DMS153 treated with DMSO at 0.1 percent for 48 hours (cell line): ENCODE data around the gene KRTAP9-3.
"Not testable (repeated sequence)": the region's sequence is repeated elsewhere in the genome, so short reads cannot be mapped to it uniquely, and the experiment has no call there.

Experiments used
- DNase-seq: peaks from one replicate; lab custom pipeline; 2025; ENCODE audit not compliant: unreplicated experiment; lab: John Stamatoyannopoulos, UW

KRTAP9-3 gene, protein sequence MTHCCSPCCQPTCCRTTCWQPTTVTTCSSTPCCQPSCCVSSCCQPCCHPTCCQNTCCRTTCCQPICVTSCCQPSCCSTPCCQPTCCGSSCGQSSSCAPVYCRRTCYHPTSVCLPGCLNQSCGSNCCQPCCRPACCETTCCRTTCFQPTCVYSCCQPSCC

DNA sequence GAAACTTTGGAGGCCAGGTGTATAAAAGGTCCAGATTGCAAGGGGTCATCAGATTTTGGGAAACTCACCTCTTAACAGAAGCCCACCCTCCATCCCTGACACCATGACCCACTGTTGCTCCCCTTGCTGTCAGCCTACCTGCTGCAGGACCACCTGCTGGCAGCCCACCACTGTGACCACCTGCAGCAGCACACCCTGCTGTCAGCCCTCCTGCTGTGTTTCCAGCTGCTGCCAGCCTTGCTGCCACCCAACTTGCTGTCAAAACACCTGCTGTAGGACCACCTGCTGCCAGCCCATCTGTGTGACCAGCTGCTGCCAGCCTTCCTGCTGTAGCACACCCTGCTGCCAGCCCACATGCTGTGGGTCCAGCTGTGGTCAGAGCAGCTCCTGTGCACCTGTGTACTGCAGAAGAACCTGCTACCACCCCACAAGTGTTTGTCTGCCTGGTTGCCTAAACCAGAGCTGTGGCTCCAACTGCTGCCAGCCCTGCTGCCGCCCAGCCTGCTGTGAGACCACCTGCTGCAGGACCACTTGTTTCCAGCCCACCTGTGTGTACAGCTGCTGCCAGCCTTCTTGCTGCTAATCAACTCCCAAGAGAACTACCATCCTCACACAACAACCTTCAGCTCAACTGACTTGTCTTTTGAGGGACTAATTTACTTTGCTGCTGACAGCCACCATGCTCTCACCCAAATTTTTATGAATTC, at the start of gene KRTAP9-3:
Gene KRTAP9-3 (plus strand): TSS at position 51 of the 707 bp plus-strand sequence. CDS start 53 bp downstream, at position 104.
- not testable (repeated sequence) for DNase-seq

DNA sequence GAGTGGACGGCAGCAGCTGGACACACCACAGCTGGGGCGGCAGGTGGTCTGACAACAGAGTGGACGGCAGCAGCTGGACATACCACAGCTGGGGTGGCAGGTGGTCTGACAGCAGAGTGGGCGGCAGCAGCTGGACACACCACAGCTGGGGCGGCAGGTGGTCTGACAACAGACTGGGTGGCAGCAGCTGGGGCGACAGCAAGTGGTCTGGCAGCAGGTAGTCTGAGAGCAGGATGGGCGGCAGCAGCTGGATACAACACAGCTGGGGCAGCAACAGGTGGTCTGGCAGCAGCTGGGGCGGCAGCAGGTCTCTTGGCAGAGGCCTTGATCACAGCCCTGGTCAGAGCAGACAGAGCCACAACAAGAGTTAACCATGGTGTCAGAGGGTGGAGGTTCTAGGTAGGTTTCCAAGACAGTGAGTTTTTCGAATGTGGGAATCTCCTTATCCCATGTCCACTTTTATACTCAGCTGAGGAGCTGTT, 47.7 kb upstream of the KRTAP9-3 start, which contains the start of gene KRTAP4-1:
Gene KRTAP4-1 (minus strand): TSS at position 432 of the 482 bp plus-strand sequence. CDS start 57 bp downstream, at position 375.
- DNase-seq, result no peak

DNA sequence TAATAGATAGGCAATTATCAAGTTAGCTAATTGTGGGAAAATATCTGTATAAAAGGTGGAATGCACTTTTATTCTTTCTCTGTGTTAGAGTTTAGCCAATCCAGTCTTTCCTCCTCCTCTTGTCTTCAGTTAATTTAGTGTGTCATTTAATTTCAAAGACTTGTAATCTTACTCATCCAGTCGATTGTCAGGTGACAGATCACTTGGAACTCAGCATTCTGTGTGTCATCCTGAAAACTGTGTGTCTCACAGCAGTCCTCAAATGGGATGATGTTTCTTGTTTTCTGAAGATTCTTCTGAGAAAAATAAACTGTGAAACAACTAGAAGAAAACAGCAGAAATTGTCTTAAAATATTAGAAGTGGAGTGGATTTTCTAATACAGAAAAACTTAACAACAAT, 47.2 kb upstream of the KRTAP9-3 start:
- DNase-seq, result no peak

DNA sequence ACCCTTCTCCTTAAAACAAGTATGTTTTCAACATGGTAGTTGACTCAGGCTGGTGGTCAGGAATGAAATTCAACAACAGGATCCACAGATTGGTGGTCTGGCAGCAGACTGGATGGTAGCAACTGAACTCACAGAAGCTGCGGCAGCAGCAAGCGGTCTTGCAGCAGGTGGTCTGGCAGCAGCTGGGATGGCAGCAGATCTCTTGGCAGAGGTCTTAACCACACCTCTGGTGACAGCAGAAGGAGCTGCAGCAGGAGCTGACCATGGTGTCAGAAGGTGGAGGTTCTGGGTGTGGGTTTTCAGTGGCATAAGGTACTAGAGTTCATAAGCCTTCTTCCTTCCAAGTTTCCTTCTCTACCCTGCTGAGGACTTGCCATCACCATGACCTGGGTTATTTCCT, 45.4 kb upstream of the KRTAP9-3 start:
- no peak for DNase-seq

DNA sequence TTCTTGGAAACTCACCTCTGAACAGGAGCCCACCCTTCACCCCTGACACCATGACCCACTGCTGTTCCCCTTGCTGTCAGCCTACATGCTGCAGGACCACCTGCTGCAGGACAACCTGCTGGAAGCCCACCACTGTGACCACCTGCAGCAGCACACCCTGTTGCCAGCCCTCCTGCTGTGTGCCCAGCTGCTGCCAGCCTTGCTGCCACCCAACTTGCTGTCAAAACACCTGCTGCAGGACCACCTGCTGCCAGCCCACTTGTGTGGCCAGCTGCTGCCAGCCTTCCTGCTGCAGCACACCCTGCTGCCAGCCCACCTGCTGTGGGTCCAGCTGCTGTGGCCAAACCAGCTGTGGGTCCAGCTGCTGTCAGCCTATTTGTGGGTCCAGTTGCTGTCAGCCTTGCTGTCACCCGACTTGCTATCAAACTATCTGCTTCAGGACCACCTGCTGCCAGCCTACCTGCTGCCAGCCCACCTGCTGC, 42.4 kb upstream of the KRTAP9-3 start, which contains the start of gene KRTAP9-1:
Gene KRTAP9-1 (plus strand): TSS at position 51 of the 482 bp plus-strand sequence. CDS start 0 bp downstream, at position 51.
- DNase-seq, result not testable (repeated sequence)

DNA sequence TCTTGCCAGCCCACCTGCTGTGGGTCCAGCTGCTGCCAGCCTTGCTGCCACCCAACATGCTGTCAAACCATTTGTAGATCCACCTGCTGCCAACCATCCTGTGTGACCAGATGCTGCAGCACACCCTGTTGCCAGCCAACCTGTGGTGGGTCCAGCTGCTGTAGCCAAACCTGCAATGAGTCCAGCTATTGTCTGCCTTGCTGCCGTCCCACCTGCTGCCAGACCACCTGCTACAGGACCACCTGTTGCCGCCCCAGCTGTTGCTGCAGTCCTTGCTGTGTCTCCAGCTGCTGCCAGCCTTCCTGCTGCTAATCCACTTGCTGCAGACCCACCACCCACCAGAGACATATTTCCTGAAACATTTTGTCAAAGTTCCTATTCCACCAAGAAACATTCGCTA, 41.9 kb upstream of the KRTAP9-3 start:
- DNase-seq, result no peak

DNA sequence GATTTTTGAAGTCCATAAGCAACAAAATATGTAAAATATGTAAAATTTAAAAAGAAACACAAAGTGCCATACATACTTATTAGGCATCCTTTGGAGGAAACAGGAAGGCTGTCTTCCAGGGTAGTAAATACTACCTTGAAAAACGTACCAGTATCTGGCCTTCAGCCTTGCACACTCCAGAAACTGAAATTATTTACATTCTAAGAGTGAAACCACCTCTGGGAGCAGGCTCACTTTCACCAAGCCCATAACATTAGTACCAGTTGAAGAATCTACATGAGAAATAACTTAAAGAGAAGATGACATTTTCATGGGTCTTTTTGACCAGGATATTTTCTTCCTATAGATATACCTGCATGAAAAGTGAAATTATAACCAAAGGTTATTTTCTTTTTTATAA, 36.2 kb upstream of the KRTAP9-3 start:
- no peak for DNase-seq

DNA sequence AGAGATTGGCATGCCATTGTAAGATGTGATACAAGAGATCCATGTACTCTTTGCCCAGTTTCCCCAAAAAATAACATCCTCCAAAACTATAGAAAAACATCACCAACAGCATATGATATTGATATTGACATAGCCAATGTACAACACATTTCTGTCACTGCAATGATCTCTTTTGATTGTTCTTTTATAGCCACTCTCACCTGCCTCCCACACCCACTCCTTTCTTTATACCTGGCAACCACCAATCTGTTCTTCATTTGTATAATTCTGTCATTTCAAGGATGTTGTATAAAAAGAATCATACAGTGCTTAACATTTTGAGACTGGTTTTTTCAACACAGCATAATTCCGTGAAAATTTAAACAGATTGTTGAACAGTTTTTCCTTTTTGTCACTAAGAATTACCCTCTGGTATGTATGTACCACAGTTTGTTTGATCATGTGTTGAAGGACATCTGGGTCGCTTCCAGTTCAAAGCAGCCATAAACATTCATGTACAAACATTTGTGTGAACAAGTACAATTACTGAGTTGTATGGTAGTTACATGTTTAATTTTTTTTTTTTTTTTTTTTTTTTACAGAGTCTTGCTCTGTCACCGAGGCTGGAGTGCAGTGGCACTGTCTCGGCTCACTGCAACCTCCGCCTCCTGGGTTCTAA, 32.7 kb upstream of the KRTAP9-3 start:
- peak; percentile 43 for DNase-seq

DNA sequence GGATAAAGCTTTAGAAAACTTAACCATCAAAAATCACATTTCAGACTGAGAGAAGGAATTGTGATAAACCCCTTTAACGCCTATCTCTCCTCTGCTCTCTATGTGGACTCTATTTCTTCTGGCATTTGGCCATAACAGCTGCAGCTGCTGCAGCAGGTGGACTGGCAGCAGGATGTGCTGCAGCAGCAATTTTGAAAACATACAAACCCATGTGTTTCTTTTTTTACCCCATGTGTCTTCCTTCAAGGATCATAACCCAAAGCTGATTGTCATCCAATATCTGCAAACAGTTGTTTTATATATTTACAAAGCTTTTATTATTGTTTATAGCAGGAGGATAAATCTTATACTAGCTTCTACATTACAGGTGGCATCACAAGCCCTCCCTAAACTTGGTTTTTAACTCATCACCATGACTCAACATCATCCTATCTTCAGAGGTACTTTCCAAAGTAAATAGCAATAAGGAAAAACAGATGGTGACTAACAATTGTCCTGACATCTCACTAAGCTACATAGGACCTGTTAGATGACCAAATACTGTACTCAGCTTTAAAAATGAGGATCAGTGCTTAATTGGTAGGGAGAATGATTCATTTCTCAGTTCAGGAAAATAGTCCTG, 20.3 kb upstream of the KRTAP9-3 start:
- DNase-seq, result peak; percentile 91

DNA sequence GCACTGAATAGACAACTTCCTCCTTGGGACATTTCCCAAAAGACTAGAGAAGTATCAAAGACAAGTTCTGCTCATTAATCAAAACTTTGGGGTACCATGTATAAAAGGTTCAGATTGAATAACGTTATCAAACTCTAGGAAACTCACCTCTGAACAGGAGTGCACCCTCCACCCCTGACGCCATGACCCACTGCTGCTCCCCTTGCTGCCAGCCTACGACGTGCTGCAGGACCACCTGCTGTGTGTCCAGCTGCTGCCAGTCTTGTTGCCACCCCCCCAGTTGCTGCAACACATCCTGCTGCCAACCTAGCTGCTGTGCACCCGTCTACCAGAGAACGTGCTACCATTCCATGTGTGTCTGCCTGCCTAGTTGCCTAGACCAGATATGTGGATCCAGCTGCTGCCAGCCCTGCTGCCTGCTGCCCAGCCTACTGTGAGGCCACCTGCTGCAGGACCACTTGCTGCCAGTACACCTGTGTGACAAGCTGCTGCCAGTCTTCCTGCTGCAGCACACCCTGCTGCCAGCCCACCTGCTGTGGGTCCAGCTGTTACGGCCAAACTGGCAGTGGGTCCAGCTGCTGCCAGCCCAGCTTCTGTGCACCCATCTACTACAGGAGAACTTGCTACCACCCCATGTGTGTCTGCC, 19.6 kb upstream of the KRTAP9-3 start:
- peak; percentile 38 for DNase-seq

DNA sequence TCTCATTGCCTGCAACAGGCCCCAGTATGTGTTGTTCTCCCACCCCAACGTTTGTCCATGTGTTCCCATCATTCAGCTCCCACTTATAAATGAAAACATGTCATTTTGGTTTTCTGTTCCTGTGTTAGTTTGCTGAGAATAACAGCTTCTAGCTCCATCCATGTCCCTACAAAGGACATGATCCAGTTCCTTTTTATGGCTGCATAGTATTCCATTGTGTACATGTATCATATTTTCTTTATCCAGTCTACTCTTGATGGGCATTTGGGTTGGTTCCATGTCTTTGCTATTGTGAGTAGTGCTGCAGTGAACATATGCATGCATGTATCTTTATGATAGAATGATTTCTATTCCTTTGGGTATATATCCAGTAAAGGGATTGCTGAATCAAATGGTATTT, 16.6 kb upstream of the KRTAP9-3 start:
- no peak for DNase-seq

DNA sequence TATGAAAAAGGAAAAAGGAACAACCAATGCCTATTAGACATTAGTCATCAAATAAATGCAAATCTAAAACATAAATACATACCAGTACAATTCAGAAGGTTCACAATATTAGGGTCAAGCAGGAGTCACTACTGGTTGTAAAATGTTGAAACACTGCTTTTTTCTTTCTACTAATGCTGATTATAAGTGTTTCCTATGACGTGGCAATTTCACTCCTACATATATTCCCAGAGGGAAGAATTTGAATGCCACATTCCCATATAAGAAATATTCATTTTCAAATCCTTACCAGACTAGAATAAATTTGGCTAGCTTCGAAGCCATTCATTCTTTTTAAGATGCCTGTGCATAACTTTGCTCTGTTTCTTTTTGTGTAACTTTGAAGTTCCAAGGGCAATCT, 8.4 kb upstream of the KRTAP9-3 start:
- no peak for DNase-seq

DNA sequence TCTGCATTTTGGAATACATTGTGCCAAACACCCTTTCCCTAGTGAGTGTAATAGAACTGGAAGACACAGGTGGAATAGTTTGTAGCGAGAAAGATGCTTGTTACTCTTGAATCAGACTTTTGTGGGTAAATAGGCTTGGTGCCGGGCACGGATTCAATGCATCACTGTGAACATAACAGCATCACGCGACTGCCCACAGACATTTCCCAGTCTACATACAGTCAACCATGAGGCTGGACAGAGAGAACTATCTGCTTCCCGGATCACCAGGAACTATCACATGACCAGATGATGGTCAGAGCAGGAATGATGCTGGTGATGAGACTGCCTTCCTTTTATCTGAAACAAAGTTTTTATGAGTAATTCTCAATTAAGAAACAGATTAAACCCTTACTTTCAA, 6.2 kb upstream of the KRTAP9-3 start:
- no peak for DNase-seq

DNA sequence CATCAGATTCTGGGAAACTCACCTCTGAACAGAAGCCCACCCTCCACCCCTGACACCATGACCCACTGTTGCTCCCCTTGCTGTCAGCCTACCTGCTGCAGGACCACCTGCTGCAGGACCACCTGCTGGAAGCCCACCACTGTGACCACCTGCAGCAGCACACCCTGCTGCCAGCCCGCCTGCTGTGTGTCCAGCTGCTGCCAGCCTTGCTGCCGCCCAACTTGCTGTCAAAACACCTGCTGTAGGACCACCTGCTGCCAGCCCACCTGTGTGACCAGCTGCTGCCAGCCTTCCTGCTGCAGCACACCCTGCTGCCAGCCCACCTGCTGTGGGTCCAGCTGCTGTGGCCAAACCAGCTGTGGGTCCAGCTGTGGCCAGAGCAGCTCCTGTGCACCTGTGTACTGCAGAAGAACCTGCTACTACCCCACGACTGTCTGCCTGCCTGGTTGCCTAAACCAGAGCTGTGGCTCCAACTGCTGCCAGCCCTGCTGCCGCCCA, 5.6 kb upstream of the KRTAP9-3 start, which contains the start of gene KRTAP9-2:
Gene KRTAP9-2 (plus strand): TSS at position 51 of the 498 bp plus-strand sequence. CDS start 7 bp downstream, at position 58.
- DNase-seq, result not testable (repeated sequence)

DNA sequence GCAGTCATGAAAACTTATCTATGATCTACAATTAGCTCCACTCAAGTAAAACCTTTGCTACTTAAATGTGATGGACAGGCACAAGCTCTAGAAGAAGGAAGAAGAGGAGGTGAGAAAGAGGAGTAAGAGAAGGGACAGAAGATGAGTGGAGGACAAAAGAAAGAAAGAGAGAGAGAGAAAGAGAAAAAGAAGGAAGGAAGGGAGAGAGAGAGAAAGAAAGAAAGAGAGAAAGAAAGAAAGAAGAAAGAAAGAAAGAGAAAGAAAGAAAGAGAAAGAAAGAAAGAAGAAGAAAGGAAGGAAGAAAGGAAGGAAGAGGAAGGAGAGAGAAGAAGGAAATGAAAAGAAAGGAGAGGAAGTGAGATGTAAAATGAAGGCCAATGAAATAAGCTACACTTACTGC, 2.2 kb upstream of the KRTAP9-3 start:
- DNase-seq, result no peak

DNA sequence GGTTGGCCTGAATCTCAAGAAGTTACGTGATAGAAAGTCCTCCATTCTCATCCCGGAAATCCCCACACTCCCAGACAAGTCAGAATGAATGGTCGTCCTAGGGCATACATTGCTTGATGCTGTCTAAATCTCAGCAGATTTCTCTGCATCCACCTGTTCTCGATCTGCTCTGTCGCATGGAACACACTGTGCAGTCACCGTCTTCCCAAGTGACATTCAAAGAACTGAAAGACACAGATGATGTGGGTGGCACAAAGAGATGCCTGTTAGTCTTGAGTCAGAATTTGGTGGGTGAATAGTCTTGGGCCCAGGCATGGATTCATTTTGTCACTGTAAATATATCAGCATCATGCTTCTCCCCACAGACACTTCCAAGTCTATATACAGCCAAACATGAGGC, 518 bp upstream of the KRTAP9-3 start:
- no peak for DNase-seq

DNA sequence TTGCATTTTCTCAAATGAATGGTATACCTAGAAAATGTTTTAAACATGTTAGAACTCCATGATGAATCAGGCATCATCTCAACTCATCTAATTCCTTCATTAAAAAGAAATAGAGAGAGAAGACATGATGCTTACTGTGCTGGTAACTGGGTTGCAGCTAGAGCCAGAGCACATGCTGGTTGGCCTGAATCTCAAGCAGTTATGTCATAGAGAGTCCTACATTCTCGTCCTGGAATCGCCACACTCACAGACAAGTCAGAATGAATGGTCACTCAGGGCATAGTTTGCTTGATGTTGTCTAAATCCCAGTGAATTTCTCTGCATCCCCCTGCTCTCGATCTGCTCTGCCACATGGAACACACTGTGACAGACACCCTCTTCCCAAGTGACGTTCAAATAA, 4.9 kb downstream of the KRTAP9-3 start:
- DNase-seq, result not testable (repeated sequence)

DNA sequence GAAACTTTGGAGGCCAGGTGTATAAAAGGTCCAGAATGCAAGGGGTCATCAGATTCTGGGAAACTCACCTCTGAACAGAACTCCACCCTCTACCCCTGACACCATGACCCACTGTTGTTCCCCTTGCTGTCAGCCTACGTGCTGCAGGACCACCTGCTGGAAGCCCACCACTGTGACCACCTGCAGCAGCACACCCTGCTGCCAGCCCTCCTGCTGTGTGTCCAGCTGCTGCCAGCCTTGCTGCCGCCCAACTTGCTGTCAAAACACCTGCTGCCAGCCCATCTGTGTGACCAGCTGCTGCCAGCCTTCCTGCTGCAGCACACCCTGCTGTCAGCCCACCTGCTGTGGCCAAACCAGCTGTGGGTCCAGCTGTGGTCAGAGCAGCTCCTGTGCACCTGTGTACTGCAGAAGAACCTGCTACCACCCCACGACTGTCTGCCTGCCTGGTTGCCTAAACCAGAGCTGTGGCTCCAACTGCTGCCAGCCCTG, 5.7 kb downstream of the KRTAP9-3 start, which contains the start of gene KRTAP9-8:
Gene KRTAP9-8 (plus strand): TSS at position 51 of the 489 bp plus-strand sequence. CDS start 53 bp downstream, at position 104.
- not testable (repeated sequence) for DNase-seq

DNA sequence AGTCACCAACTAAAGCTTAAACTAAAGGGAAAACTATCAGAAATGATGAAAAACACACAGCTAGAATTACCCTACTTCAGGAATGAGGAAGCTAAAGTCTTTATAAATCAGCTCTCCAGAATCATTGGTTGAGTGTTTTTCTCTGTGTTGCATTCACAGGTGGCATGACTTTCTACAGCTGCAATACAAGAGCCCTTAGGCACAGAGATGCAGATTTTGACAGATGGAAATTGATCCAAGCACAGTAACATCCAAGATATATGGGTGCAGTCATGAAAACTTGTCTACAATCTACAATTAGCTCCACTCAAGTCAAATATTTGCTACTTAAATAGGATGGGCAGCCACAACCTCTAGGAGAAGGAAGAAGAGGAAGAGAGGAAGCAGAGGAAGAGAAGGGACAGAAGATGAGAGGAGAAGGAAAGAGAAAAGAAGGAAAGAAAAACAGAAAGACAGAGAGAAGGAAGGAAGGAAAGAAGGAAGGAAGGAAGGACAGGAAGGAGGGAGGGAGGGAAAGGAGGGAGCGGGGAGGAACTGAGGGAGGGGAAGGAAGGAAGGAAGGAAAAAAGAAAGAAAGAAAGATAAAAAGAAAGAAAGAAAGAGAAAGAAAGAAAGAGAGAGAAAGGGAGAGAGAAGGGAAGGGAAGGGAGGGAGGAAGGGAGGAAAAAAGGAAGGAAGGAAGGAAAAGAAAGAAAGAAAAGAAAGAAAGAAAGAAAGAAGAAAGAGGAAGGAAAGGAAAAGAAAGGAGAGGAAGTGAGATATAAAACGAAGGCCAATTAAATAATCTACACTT, 14.9 kb downstream of the KRTAP9-3 start:
- not testable (repeated sequence) for DNase-seq
